ENCODE data around the gene SDK2.

SDK2 gene

GRCh38 chr17:73410586-73411312 is 233.5 kb downstream of the SDK2 start:
- DNase-seq: no peak

DNA sequence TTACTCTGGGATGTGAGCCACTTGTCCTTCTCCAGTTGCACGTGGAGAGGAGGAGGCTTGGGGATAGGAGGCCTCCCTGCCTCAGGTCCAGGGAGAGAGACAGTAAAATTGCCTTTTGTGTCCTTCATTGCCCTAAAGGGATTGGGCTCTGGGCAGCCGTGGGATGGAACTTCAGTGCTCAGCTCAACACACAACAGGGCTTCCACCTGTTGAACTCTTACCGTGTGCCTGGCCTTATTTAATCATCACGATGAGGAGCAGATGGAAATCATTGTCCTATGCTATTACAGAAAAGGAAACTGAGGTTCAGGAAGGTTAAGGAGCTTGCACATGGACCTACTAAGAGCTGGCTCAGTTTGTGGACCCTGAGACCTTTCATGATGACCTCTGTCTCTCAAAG is 240.0 kb downstream of the SDK2 start:
- no peak for DNase-seq

GRCh38 chr17:73402466-73402865 is 241.8 kb downstream of the SDK2 start:
- no peak for DNase-seq

DNA sequence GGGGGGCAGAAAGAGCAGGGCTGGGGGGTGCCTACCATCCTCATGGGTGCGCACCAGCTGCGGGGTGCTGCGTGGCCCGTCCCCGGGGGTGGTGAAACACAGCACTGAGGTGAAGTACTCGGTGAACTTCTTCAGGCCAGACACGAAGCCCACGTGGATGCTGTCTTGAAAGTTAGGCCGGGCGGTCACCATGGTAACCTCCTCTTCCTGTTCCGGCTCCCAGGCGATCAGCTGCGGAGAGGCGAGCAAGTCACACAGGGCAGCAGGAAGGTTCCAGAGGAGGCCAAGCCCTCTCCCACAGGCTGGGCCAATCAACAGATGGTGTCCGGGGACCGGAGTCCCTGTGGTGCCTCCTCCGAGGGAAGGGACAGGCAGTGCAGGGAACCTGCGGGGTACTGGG is 242.3 kb downstream of the SDK2 start:
- peak; percentile 19 for DNase-seq

GRCh38 chr17:73400915-73401545 is 243.2 kb downstream of the SDK2 start:
- DNase-seq: no peak

DNA sequence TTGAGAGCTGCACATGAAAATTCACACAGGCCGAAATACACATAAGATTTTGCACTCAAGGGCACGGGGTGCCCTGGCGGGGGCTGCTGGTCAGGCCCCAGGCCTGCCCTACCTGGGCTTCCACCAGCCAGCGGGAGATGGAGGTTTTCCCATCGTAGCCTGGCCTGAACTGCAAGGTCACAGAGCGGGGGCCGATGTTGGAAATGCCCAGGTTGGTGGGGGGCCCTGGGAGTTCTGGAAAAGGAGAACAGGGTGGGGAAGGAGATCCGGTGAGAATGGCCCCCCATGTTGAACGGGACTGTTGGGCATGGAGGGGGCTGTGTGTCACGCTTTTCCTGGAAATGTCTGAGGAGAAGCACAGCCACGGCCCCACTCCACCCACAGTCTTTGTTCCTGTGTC is 245.2 kb downstream of the SDK2 start:
- DNase-seq: no peak

GRCh38 chr17:73397856-73398540 is 246.2 kb downstream of the SDK2 start:
- DNase-seq: no peak

DNA sequence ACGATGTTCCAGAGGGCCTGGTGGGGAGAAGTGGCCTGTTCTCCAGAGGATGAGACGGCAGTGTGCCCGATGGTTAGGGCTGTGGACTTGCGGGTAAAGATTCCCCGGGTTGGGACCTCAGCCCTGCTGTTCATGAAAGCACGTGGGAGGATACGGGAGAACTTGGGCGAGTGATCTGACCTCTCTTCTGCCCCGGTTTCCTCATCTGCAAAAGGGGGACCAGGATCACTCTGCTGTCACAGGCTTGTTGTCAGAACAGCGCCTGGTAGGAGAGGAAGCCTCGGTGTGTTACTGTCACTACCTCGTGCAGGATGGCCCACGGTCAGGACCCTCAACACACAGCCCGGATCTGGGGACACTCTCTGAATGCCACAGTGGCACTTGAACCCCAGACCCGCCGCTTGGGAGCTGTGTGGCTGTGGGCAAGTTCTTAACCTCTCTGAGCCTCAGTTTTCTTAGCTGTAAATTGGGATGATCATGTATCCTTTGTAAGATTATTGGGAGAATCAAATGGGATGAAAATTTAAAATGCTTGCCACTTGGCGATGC is 246.9 kb downstream of the SDK2 start:
- DNase-seq: no peak

DNA sequence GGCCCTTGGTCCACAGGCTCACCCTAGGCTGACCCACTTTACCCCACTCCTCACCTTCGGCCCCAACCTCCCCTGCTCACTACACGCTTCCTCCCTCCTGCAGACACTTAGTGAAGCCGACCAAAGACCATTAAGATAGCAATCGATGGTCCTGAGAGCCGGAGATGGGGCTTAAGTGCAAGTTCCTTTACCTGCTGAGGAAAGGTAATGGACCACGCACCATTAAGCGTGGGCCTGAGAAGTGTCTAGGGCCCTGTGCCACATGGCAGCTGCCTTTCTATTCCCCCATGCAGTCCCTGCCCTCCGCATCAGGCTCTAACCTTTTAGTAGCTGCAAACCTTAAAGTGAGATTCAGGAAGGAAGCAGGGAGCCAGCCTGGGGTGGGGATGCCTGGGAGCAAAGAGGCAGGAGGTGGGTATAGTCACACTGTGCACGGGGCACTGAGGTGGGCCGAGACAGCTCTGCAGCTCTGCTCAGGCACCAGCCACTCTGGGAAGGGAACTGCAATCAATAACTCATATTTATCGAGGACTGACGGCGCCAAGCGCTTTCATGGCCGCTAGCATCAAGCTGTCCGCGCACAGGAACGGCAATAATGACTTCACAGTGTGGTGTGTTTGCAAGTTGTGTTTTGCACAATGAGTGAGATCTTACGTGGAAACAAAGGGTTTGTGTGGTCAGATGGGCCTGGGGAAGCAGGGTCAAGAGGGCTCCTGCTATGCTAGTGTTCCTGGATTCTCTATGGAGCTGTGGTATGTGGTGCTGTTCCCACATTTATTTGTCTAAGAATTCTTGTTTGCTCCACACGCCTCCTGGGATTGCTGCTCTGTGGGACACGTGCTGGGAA is 247.6 kb downstream of the SDK2 start:
- no peak for DNase-seq

DNA sequence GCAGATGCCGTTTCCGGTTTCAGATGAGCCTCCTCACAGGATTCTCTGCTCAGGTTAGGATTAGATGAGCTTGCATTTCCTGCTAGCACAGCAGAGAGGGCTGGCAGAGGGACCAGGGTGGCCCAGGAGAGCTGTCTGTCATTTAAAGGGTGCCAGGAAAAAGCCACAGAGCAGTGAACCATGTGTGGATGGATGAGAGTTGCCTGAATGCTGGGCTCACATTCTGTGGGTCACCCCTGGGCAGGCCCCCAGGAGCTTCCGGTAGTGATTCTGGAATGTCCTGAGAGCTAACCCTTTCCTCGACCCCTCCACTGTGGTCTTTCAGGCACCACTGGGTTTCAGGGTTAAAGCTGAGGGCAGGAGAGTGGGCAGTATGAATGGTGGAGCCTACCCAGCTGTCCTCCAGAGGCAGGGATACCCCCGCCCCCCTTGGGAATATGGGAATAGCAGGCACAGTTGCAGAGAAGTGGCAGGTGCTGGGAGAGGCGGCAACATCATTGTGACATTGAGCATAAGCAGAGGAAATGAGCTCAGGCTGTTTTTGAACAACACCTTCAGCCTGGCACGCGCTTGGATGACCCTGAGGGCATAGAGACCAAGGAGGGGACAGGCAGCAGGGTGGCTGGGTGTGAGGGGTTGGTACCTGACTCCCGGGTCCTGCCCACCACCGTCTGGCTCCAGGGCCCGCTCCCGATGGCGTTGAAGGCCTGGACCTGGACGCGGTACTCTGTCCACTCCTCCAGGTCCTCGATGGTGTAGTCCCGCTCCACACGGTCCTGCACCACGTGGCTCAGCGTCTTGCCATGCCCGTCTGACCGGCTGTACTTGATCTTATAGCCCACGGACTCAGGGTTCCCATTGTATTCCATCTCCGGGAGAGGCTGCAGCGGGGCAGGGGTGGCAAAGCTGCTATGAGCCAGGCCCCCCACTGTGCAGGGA is 249.5 kb downstream of the SDK2 start:
- no peak for DNase-seq

- no peak for DNase-seq
Observed at GRCh38 chr17:73393962-73394361, 250.3 kb downstream of the SDK2 start.

DNA sequence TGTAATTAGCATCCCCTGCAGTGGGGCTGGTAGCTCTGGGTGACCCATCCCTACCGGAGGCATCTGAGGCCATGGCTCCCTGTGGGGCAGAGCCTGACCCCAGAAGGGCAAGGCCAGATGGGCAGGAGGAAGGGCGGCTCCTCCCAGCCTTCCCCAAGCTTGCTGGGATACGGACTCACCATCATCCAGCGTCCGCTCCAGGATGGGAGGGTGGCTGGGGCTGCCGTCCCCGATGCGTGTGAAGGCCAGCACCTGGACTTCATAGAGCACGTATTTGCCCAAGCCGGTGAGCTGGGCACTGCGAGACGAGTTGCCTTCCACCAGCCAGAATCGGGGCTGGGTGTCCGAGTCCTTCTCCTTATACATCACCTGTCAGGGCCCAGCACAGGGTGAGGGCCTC is 250.9 kb downstream of the SDK2 start:
- no peak for DNase-seq

- DNase-seq: no peak
Observed at GRCh38 chr17:73391331-73392265, 252.6 kb downstream of the SDK2 start.

DNA sequence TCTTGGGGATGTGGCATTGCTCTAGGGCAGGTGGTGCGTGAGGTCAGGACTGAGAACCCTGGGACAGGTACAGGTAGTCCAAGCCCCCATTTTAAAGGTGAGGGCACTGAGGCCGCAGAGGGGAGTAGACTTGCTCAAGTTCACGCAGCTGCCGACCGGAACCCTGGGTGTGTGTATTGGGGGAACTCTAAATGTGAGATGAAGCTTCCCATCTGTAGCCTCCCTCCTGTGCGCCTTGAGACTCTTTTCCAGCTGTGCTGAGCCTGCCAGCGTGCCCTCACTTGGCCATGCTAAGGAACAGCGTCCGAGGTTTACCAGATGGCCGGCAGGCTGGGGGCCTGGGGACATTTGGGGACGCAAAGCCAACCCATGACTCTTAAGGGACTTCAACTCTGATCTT is 253.4 kb downstream of the SDK2 start:
- DNase-seq: no peak

GRCh38 chr17:73390221-73390620 is 254.0 kb downstream of the SDK2 start:
- no peak for DNase-seq

GRCh38 chr17:73389411-73389810 is 254.8 kb downstream of the SDK2 start:
- no peak for DNase-seq

GRCh38 chr17:73388578-73388905 is 255.7 kb downstream of the SDK2 start:
- no peak for DNase-seq

DNA sequence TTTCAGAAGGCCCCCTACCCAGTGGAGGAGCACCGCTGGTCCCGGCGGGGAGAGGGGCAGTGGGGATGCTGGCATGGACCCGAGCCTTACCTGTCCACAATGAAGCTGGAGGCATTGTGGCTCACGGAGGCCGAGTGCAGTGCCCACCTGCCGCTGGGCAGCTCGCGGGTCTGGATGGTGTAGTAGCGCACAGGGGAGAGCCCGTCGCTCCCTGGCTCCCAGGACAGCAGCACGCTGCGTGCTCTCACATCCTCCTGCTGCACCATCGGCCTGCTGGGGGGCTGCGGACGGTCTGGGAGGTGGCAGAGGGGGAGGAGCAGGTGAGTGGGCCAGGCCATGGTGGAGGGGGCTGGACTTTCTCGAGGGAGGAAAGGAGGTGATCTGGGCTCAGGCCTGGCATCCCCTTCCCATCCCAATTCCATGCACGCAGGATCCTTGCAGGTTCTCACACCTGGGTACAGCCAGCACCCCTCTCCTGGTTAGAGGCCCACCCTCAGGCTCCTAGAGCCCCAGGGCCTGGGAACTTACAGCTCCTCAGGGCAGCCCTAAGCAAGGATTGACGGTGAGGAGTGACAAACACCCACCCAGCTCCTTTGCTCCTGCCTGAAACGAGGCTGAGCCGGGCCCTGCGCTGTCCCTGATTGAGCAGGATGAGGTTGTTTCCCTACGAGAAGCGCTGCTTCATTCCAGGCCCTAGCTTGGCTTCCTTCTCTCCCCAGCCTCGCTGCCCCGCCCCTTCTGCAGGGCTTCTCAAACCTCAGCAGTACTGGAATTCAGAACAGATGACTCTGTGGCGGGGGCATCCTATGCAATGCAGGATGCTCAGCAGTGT is 256.3 kb downstream of the SDK2 start:
- no peak for DNase-seq

GRCh38 chr17:73386561-73386960 is 257.7 kb downstream of the SDK2 start:
- no peak for DNase-seq

DNA sequence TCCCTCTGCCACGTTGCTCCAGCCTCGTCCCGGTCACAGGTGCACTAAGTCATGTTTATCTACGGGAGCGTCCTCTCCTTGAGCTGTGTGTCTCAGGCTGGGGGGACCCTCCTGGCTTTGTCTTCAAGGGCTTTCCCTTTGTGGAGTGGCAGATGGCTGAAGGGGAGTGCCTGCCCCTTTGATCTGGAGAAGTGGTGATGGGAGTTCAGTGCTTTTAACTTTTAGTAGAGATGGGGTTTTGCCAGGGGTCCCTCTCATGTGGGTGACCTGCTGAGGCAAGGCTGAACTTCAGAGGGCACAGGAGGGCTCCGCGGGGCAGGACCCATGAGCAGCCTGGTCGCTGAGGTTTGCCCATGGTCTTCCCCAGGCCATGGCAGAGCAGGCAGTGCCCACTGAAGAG is 259.3 kb downstream of the SDK2 start:
- no peak for DNase-seq

All from CD4-positive, alpha-beta T cell treated with Interleukin-17A for 1 hour (primary cell).